ENCODE results near the gene PLA2G4B.

GRCh38 chr15:41825572-41826535, 12.8 kb upstream of the PLA2G4B start:
- no peak for TF ChIP-seq POLR2A (IDR thresholded peaks at IDR 0.05; ENCODE audit: low read depth, low read length)
- no peak for TF ChIP-seq POLR2AphosphoS5 (IDR thresholded peaks at IDR 0.05; ENCODE audit: low read depth, low read length)
- no peak for TF ChIP-seq TAF1 (IDR thresholded peaks at IDR 0.05; ENCODE audit: low read depth, low read length)
- TF ChIP-seq POU2F2 (IDR thresholded peaks at IDR 0.05; ENCODE audit: low read depth, low read length): no peak

Data from GM12891 (cell line).